SU-DHL-6 (cell line): ENCODE results near the gene BTAF1.

Experiments used
- H2AFZ ChIP-seq: fragments of 200-600 bp; sonication (generic); 2 replicates; pipeline ENCODE4 v1.6.1; 2014; ENCODE audit warnings: low read depth, mild to moderate bottlenecking, moderate library complexity, mixed read lengths, antibody characterized with exemption, low read length; ENCODE audit not compliant: severe bottlenecking
- H3F3A ChIP-seq: fragments of 200-600 bp; shearing (Covaris generic); 2 replicates; pipeline ENCODE4 v1.6.0; 2016; ENCODE audit warnings: antibody characterized with exemption, mild to moderate bottlenecking; ENCODE audit not compliant: insufficient read depth
- H3K27ac ChIP-seq: fragments of 200-600 bp; sonication (generic); 2 replicates; pipeline ENCODE4 v1.5.1; 2016; ENCODE audit warnings: low read depth, mild to moderate bottlenecking, low read length, moderate library complexity, mixed read lengths
- H3K27me3 ChIP-seq: fragments of 200-600 bp; sonication (generic), shearing (Covaris generic); 2 replicates; pipeline ENCODE4 v1.6.0; 2014; ENCODE audit warnings: mild to moderate bottlenecking, low read length
- H3K36me3 ChIP-seq: fragments of 200-600 bp; sonication (generic); 2 replicates; pipeline ENCODE4 v1.6.1; 2014; ENCODE audit warnings: mild to moderate bottlenecking, low read length, mixed read lengths
- H3K4me2 ChIP-seq: fragments of 300-600, 200-600 bp; shearing (Covaris generic), sonication (generic); 2 replicates; pipeline ENCODE4 v1.6.0; 2014; ENCODE audit warnings: low read length, low read depth, mild to moderate bottlenecking; ENCODE audit not compliant: poor library complexity, severe bottlenecking
- H3K4me3 ChIP-seq: fragments of 200-600 bp; sonication (generic); 2 replicates; pipeline ENCODE4 v1.5.1; 2014; ENCODE audit warnings: antibody characterized with exemption, low read length, mild to moderate bottlenecking, mixed read lengths; ENCODE audit not compliant: insufficient read depth, poor library complexity, severe bottlenecking
- H3K79me2 ChIP-seq: fragments of 200-600 bp; sonication (generic); 2 replicates; pipeline ENCODE4 v1.6.1; 2014; ENCODE audit warnings: mild to moderate bottlenecking, low read length, moderate library complexity; ENCODE audit not compliant: insufficient read depth
- H3K9ac ChIP-seq: fragments of 200-600 bp; sonication (generic); 2 replicates; pipeline ENCODE4 v1.7.0; 2014; ENCODE audit warnings: mild to moderate bottlenecking, low read length
- H3K9me2 ChIP-seq: fragments of 200-600 bp; sonication (generic); replicated peaks from 2 replicates; pipeline ENCODE4 v1.6.1; 2014; ENCODE audit warnings: low read length; ENCODE audit not compliant: insufficient read depth
- H3K9me3 ChIP-seq: fragments of 200-600 bp; sonication (generic); 2 replicates; pipeline ENCODE4 v1.6.1; 2014; ENCODE audit warnings: low read length, mixed read lengths; ENCODE audit not compliant: insufficient read depth
- H4K20me1 ChIP-seq: fragments of 200-600 bp; sonication (generic); 2 replicates; pipeline ENCODE4 v1.6.1; 2014; ENCODE audit warnings: low read depth, mild to moderate bottlenecking, antibody characterized with exemption, low read length, moderate library complexity, mixed read lengths
- CTCF ChIP-seq: fragments of 200-600 bp; sonication (generic); IDR thresholded peaks from one replicate; pipeline ENCODE4 v1.5.1; 2017; ENCODE audit warnings: antibody characterized with exemption, mild to moderate bottlenecking, low read length, moderate library complexity; ENCODE audit not compliant: insufficient read depth, poor library complexity, severe bottlenecking
- EZH2phosphoT487 ChIP-seq: fragments of 200-600 bp; sonication (generic), shearing (Covaris generic); conservative IDR thresholded peaks from 2 replicates; pipeline ENCODE4 v1.6.1; 2018; ENCODE audit warnings: mild to moderate bottlenecking, antibody characterized with exemption, low read length, moderate library complexity, mixed read lengths

The BTAF1 gene

GRCh38 chr10:91978585-91978984, 55.0 kb downstream of the BTAF1 start:
- no peak for TF ChIP-seq CTCF
- no peak for TF ChIP-seq EZH2phosphoT487
- Histone ChIP-seq H3K27me3 (no peaks in the 10 kb centered on the region), H2AFZ (no peak overlapping the region), H3K9me2 (no peaks in the 10 kb centered on the region), H4K20me1 (no peaks in the 10 kb centered on the region), H3K9me3 (no peaks in the 10 kb centered on the region), H3K79me2 (no peaks in the 10 kb centered on the region), H3K9ac (no peak overlapping the region), H3F3A (no peaks in the 10 kb centered on the region), H3K36me3 (peaks cover 29% of the 10 kb centered on the region), H3K27ac (no peak overlapping the region), H3K4me2 (no peak overlapping the region), H3K4me3 (no peak overlapping the region)

- Histone ChIP-seq H3K9me2 (no peaks in the 10 kb centered on the region), H3K27ac (no peak overlapping the region), H3F3A (0 out of 2 replicates have a peak, but pooled peaks cover 4% of the 10 kb centered on the region), H4K20me1 (no peaks in the 10 kb centered on the region), H3K9me3 (no peaks in the 10 kb centered on the region), H3K9ac (no peak overlapping the region), H2AFZ (no peak overlapping the region), H3K4me2 (no peak overlapping the region), H3K79me2 (no peaks in the 10 kb centered on the region), H3K36me3 (peaks cover 42% of the 10 kb centered on the region), H3K27me3 (no peaks in the 10 kb centered on the region), H3K4me3 (no peak overlapping the region)
- TF ChIP-seq CTCF (no peak), EZH2phosphoT487 (no peak)
These were observed 56.7 kb downstream of the BTAF1 start for GRCh38 chr10:91980319-91980718.

GRCh38 chr10:91983416-91983815, 59.8 kb downstream of the BTAF1 start:
- no peak overlapping the region for H3K4me2 ChIP-seq
- no peak overlapping the region for H3K4me3 ChIP-seq
- H3K9me2 ChIP-seq = no peaks in the 10 kb centered on the region
- H3K27me3 ChIP-seq = no peaks in the 10 kb centered on the region
- H3F3A ChIP-seq = 0 out of 2 replicates have a peak, but pooled peaks cover 4% of the 10 kb centered on the region
- peaks cover 53% of the 10 kb centered on the region for H3K36me3 ChIP-seq
- H4K20me1 ChIP-seq = no peaks in the 10 kb centered on the region
- H3K9me3 ChIP-seq = no peaks in the 10 kb centered on the region
- no peak overlapping the region for H3K9ac ChIP-seq
- no peaks in the 10 kb centered on the region for H3K79me2 ChIP-seq
- H3K27ac ChIP-seq = no peak overlapping the region
- TF ChIP-seq EZH2phosphoT487 = no peak
- TF ChIP-seq CTCF = no peak
- H2AFZ ChIP-seq = no peak overlapping the region
